ENCODE data around the gene ALMS1. TPM values are rescaled to one million over a fixed set of nuclear protein-coding genes. Genes with fewer than 3 reads are reported as not detected.

ALMS1 gene
- total RNA-seq, 2 donors from 2014 or later = 52.4 to 56.1 TPM

DNA sequence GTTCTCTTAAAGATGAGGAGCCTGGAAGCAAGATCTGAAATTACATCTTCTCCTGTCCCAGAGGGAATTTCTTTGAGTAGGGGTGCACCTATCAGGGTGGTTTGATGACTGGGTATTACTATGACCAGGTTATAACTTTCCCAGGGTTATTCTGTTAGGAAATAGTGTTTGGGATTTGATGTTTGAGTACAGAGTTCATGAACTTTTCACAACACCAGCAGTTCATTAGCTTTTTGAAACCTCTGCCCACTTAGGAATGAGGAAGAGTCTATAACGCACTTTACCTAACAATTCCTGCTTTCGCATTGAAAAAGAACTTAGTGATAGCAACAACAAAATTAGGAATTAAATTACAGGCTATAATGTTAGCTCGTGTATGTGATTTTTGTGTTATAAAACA, 58.6 kb downstream of the ALMS1 start:
- Mint-ChIP-seq H3K4me3 (no peak overlapping the region), H3K27ac (no peak overlapping the region), H3K27me3 (ENCODE audit: insufficient read depth) (no peaks in the 10 kb centered on the region), H3K36me3 (ENCODE audit: low read depth) (peaks cover 32% of the 10 kb centered on the region), H3K4me1 (no peaks in the 10 kb centered on the region), H3K9me3 (no peaks in the 10 kb centered on the region)
- H3K4me1 ChIP-seq (ENCODE audit: control insufficient read depth, insufficient read depth, low read length) = no peaks in the 10 kb centered on the region
- H3K9ac ChIP-seq (ENCODE audit: extremely low read depth, low read length, poor library complexity, severe bottlenecking) = no peak overlapping the region
- no peaks in the 10 kb centered on the region for H3K27me3 ChIP-seq (ENCODE audit: control insufficient read depth, insufficient read depth, low read length, poor library complexity, severe bottlenecking)
- no peak overlapping the region for H3K27ac ChIP-seq (ENCODE audit: low read depth, low read length)
- DNase-seq = no peak
- H3K9me3 ChIP-seq (ENCODE audit: control insufficient read depth, low read length) = no peaks in the 10 kb centered on the region
- 89 to 100% methylated on average over 1 to 2 of the region's 3 CpGs for WGBS, 2 experiments (ENCODE audit: insufficient coverage in 1 of 2, insufficient read length in 1 of 2)
- no peak overlapping the region for H3K4me3 ChIP-seq (ENCODE audit: low read length)
- H3K36me3 ChIP-seq (ENCODE audit: control insufficient read depth, insufficient read depth, low read length) = peaks cover 33% of the 10 kb centered on the region
- TF ChIP-seq, protein P1, sequence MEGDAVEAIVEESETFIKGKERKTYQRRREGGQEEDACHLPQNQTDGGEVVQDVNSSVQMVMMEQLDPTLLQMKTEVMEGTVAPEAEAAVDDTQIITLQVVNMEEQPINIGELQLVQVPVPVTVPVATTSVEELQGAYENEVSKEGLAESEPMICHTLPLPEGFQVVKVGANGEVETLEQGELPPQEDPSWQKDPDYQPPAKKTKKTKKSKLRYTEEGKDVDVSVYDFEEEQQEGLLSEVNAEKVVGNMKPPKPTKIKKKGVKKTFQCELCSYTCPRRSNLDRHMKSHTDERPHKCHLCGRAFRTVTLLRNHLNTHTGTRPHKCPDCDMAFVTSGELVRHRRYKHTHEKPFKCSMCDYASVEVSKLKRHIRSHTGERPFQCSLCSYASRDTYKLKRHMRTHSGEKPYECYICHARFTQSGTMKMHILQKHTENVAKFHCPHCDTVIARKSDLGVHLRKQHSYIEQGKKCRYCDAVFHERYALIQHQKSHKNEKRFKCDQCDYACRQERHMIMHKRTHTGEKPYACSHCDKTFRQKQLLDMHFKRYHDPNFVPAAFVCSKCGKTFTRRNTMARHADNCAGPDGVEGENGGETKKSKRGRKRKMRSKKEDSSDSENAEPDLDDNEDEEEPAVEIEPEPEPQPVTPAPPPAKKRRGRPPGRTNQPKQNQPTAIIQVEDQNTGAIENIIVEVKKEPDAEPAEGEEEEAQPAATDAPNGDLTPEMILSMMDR (conservative IDR thresholded peaks at IDR 0.05) = no peak

DNA sequence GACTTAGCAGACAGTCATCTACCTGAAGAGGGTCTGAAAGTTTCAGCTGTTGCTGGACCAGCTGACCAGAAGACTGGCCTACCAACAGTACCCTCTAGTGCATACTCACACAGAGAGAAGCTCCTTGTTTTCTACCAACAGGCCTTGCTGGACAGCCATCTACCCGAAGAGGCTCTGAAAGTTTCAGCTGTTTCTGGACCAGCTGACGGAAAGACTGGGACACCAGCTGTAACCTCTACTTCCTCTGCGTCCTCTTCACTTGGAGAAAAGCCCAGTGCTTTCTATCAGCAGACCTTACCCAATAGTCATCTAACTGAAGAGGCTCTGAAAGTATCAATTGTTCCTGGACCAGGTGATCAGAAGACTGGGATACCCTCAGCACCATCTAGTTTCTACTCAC, 63.2 kb downstream of the ALMS1 start:
- Mint-ChIP-seq H3K36me3 (ENCODE audit: low read depth) (peaks cover 64% of the 10 kb centered on the region), H3K9me3 (no peaks in the 10 kb centered on the region), H3K27me3 (ENCODE audit: insufficient read depth) (no peaks in the 10 kb centered on the region), H3K27ac (no peak overlapping the region), H3K4me1 (no peaks in the 10 kb centered on the region), H3K4me3 (no peak overlapping the region)
- TF ChIP-seq, protein P1 (conservative IDR thresholded peaks at IDR 0.05) = no peak
- H3K27ac ChIP-seq (ENCODE audit: low read depth, low read length) = no peak overlapping the region
- no peak overlapping the region for H3K9ac ChIP-seq (ENCODE audit: extremely low read depth, low read length, poor library complexity, severe bottlenecking)
- peaks cover 61% of the 10 kb centered on the region for H3K36me3 ChIP-seq (ENCODE audit: control insufficient read depth, insufficient read depth, low read length)
- WGBS, 2 experiments (ENCODE audit: insufficient coverage in 1 of 2, insufficient read length in 1 of 2) = 94 to 100% methylated on average over 3 of the region's 3 CpGs
- no peaks in the 10 kb centered on the region for H3K9me3 ChIP-seq (ENCODE audit: control insufficient read depth, low read length)
- no peak overlapping the region for H3K4me3 ChIP-seq (ENCODE audit: low read length)
- H3K4me1 ChIP-seq (ENCODE audit: control insufficient read depth, insufficient read depth, low read length) = no peaks in the 10 kb centered on the region
- no peaks in the 10 kb centered on the region for H3K27me3 ChIP-seq (ENCODE audit: control insufficient read depth, insufficient read depth, low read length, poor library complexity, severe bottlenecking)
- DNase-seq = no peak

DNA sequence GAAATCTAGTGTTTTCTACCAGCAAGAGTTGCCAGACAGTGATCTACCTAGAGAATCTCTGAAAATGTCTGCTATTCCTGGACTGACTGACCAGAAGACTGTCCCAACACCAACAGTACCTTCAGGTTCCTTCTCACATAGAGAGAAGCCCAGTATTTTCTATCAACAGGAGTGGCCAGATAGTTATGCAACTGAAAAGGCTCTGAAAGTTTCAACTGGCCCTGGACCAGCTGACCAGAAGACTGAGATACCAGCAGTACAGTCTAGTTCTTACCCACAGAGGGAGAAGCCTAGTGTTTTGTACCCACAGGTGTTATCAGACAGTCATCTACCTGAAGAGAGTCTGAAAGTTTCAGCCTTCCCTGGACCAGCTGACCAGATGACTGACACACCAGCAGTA, 63.8 kb downstream of the ALMS1 start:
- Histone ChIP-seq H3K4me3 (ENCODE audit: low read length) (no peak overlapping the region), H3K27ac (ENCODE audit: low read depth, low read length) (no peak overlapping the region), H3K27me3 (ENCODE audit: control insufficient read depth, insufficient read depth, low read length, poor library complexity, severe bottlenecking) (no peaks in the 10 kb centered on the region), H3K9me3 (ENCODE audit: control insufficient read depth, low read length) (no peaks in the 10 kb centered on the region), H3K36me3 (ENCODE audit: control insufficient read depth, insufficient read depth, low read length) (peaks cover 57% of the 10 kb centered on the region), H3K4me1 (ENCODE audit: control insufficient read depth, insufficient read depth, low read length) (no peaks in the 10 kb centered on the region), H3K9ac (ENCODE audit: extremely low read depth, low read length, poor library complexity, severe bottlenecking) (no peak overlapping the region)
- Mint-ChIP-seq H3K4me3 (no peak overlapping the region), H3K9me3 (no peaks in the 10 kb centered on the region), H3K36me3 (ENCODE audit: low read depth) (peaks cover 63% of the 10 kb centered on the region), H3K27me3 (ENCODE audit: insufficient read depth) (no peaks in the 10 kb centered on the region), H3K4me1 (no peaks in the 10 kb centered on the region), H3K27ac (no peak overlapping the region)
- TF ChIP-seq, protein P1 (conservative IDR thresholded peaks at IDR 0.05) = no peak
- no peak for DNase-seq
